Left renal cortex interstitium (tissue), 4 donors: Measurements from ENCODE around the gene IGF2BP1. TPM values are rescaled to one million over a fixed set of nuclear protein-coding genes. Genes with fewer than 3 reads are reported as not detected.
"Not testable (repeated sequence)": the region's sequence is repeated elsewhere in the genome, so short reads cannot be mapped to it uniquely, and the experiment has no call there.

Experiments used
- DNase-seq, 4 donors: peaks; one replicate each; pipeline ENCODE4 v3.0.0-alpha.2; 2013; ENCODE audit warnings: low read depth in 4 of 4, low spot score in 2 of 4, missing footprints in 1 of 4
- polyA plus RNA-seq, 4 donors: library from polyadenylated mRNA; unstranded; fragments of 120-200 nt; gene quantifications; one replicate each; pipeline ENCODE4 v1.2.1, GENCODE V29; 2013; ENCODE audit not compliant: insufficient read length in 4 of 4

The IGF2BP1 gene
- polyA plus RNA-seq, 4 donors, result 12.1 to 28.2 (median 20.7) TPM

GRCh38 chr17:49049265-49049664 lies 52.1 kb downstream of the IGF2BP1 start:
- DNase-seq, result no peak

GRCh38 chr17:49050611-49051010 lies 53.4 kb downstream of the IGF2BP1 start:
- no peak for DNase-seq

GRCh38 chr17:49051269-49051668 lies 54.1 kb downstream of the IGF2BP1 start:
- no peak for DNase-seq

GRCh38 chr17:49053171-49053829 lies 56.1 kb downstream of the IGF2BP1 start:
- DNase-seq, result no peak

- no peak for DNase-seq
These were observed 57.3 kb downstream of the IGF2BP1 start for GRCh38 chr17:49054342-49055092.

- DNase-seq, result no peak
These were observed 58.2 kb downstream of the IGF2BP1 start for GRCh38 chr17:49055181-49055927.

GRCh38 chr17:49061524-49061943 lies 64.3 kb downstream of the IGF2BP1 start:
- no peak for DNase-seq

- no peak for DNase-seq
These were observed 66.5 kb downstream of the IGF2BP1 start for GRCh38 chr17:49063652-49064051.

GRCh38 chr17:49067163-49067562 lies 70.0 kb downstream of the IGF2BP1 start:
- DNase-seq, result no peak

- no peak for DNase-seq
These were observed 72.5 kb downstream of the IGF2BP1 start for GRCh38 chr17:49069585-49070273.

GRCh38 chr17:49071106-49071505 lies 73.9 kb downstream of the IGF2BP1 start:
- DNase-seq, result no peak

GRCh38 chr17:49074851-49075540 lies 77.8 kb downstream of the IGF2BP1 start:
- no peak for DNase-seq

- DNase-seq, result no peak
These were observed 79.6 kb downstream of the IGF2BP1 start for GRCh38 chr17:49076573-49077384.

- no peak for DNase-seq
These were observed 81.1 kb downstream of the IGF2BP1 start for GRCh38 chr17:49078248-49078647.

- no peak for DNase-seq
These were observed 82.9 kb downstream of the IGF2BP1 start for GRCh38 chr17:49079840-49080663.

GRCh38 chr17:49082231-49082630 lies 85.0 kb downstream of the IGF2BP1 start:
- DNase-seq, result no peak

GRCh38 chr17:49085046-49085445 lies 87.9 kb downstream of the IGF2BP1 start:
- not testable (repeated sequence) for DNase-seq

GRCh38 chr17:49085565-49086315 lies 88.6 kb downstream of the IGF2BP1 start:
- DNase-seq, result no peak
